GM23338 (cell line): ENCODE measurements around the gene ASXL2. TPM values are rescaled to one million over a fixed set of nuclear protein-coding genes. Genes with fewer than 3 reads are reported as not detected.
"Not testable (repeated sequence)": the region's sequence is repeated elsewhere in the genome, so short reads cannot be mapped to it uniquely, and the experiment has no call there.

Experiments
- ATAC-seq: fragments of 200-7000 bp; cut with Tn5 transposase; 3 replicates; pipeline ENCODE4 v1.9.1; 2020
- DNase-seq: peaks from one replicate; pipeline ENCODE4 v3.0.0-alpha.2; 2015; ENCODE audit warnings: low spot score
- H2AFZ ChIP-seq: fragments of 200-600 bp; sonication (generic); 2 replicates; pipeline ENCODE4 v1.8.0; 2016; ENCODE audit warnings: antibody characterized with exemption, mild to moderate bottlenecking, moderate library complexity
- H3F3A ChIP-seq: fragments of 200-600 bp; sonication (generic); replicated peaks from 2 replicates; pipeline ENCODE4 v1.8.0; 2017; ENCODE audit warnings: antibody characterized with exemption, mixed run types, low read depth
- H3K27ac ChIP-seq: fragments of 200-600 bp; sonication (generic); 2 replicates; pipeline ENCODE4 v1.6.1; 2016; ENCODE audit warnings: low read depth
- H3K27me3 ChIP-seq: fragments of 200-600 bp; sonication (generic); 2 replicates; pipeline ENCODE4 v1.8.0; 2016; ENCODE audit warnings: mild to moderate bottlenecking, mixed run types, moderate library complexity; ENCODE audit not compliant: insufficient read depth
- H3K36me3 ChIP-seq: fragments of 200-600 bp; sonication (generic); 2 replicates; pipeline ENCODE4 v1.8.0; 2016; ENCODE audit warnings: mild to moderate bottlenecking; ENCODE audit not compliant: insufficient read depth
- H3K4me1 ChIP-seq: fragments of 200-600 bp; sonication (generic); 2 replicates; pipeline ENCODE4 v1.8.0; 2016; ENCODE audit warnings: mild to moderate bottlenecking, moderate library complexity; ENCODE audit not compliant: insufficient read depth
- H3K4me2 ChIP-seq: fragments of 200-600 bp; sonication (generic); 2 replicates; pipeline ENCODE4 v1.7.1; 2017; ENCODE audit warnings: mixed run types
- H3K4me3 ChIP-seq: fragments of 200-600 bp; sonication (generic); 2 replicates; pipeline ENCODE4 v1.6.1; 2016; ENCODE audit warnings: mixed run types
- H3K79me2 ChIP-seq: fragments of 200-600 bp; sonication (generic); replicated peaks from 2 replicates; pipeline ENCODE4 v1.8.0; 2017; ENCODE audit warnings: mild to moderate bottlenecking; ENCODE audit not compliant: insufficient read depth
- H3K9me2 ChIP-seq: fragments of 200-600 bp; sonication (generic); 2 replicates; pipeline ENCODE4 v1.8.0; 2017; ENCODE audit not compliant: insufficient read depth
- H4K20me1 ChIP-seq: fragments of 200-600 bp; sonication (generic); replicated peaks from 2 replicates; pipeline ENCODE4 v1.8.0; 2017; ENCODE audit warnings: mild to moderate bottlenecking; ENCODE audit not compliant: insufficient read depth
- H3K27ac Mint-ChIP-seq: 2 replicates; pipeline ENCODE4 v1.8.0; 2020; ENCODE audit warnings: inconsistent platforms, mild to moderate bottlenecking, moderate library complexity, mixed read lengths
- H3K27me3 Mint-ChIP-seq: 3 replicates; pipeline ENCODE4 v1.8.0; 2022; ENCODE audit warnings: low read depth, mild to moderate bottlenecking, moderate library complexity, mixed read lengths, inconsistent platforms; ENCODE audit not compliant: insufficient read depth, poor library complexity
- H3K36me3 Mint-ChIP-seq: 3 replicates; pipeline ENCODE4 v1.8.0; 2021; ENCODE audit warnings: low read depth, mild to moderate bottlenecking, inconsistent platforms, moderate library complexity, mixed read lengths
- H3K4me1 Mint-ChIP-seq: 3 replicates; pipeline ENCODE4 v1.8.0; 2020; ENCODE audit warnings: mild to moderate bottlenecking, inconsistent platforms, mixed read lengths
- H3K4me3 Mint-ChIP-seq: 3 replicates; pipeline ENCODE4 v1.8.0; 2021; ENCODE audit warnings: moderate library complexity, mild to moderate bottlenecking, inconsistent platforms, mixed read lengths
- H3K9me3 Mint-ChIP-seq: 3 replicates; pipeline ENCODE4 v1.8.0; 2020; ENCODE audit warnings: moderate library complexity, mild to moderate bottlenecking, inconsistent platforms, mixed read lengths
- CREB1 ChIP-seq: fragments of 250-450 bp; sonication (Bioruptor Pico); IDR thresholded peaks from 2 replicates; pipeline ENCODE4 v1.5.0; 2020; ENCODE audit warnings: low read depth, mild to moderate bottlenecking, moderate library complexity
- EZH2phosphoT487 ChIP-seq: fragments of 200-600 bp; sonication (generic); IDR thresholded peaks from one replicate; pipeline ENCODE4 v1.8.1; 2018; ENCODE audit warnings: antibody characterized with exemption; ENCODE audit not compliant: unreplicated experiment
- NANOG ChIP-seq: IDR thresholded peaks from 2 replicates; pipeline ENCODE4 v1.6.1; 2016; ENCODE audit warnings: antibody characterized with exemption, borderline replicate concordance
- POLR2AphosphoS5 ChIP-seq: IDR thresholded peaks from 2 replicates; pipeline ENCODE4 v1.6.1; 2016; ENCODE audit warnings: antibody characterized with exemption, low read depth
- STAT1 ChIP-seq: IDR thresholded peaks from one replicate; pipeline ENCODE4 v1.6.1; 2016; ENCODE audit warnings: antibody characterized with exemption; ENCODE audit not compliant: unreplicated experiment
- ZNF331 ChIP-seq: fragments of 250-450 bp; sonication (Bioruptor Pico); IDR thresholded peaks from 2 replicates; pipeline ENCODE4 v1.5.0; 2020; ENCODE audit warnings: low read depth, mild to moderate bottlenecking, moderate library complexity
- ZNF462 ChIP-seq: fragments of 250-450 bp; sonication (Bioruptor Pico); IDR thresholded peaks from 2 replicates; pipeline ENCODE4 v1.5.0; 2020; ENCODE audit warnings: mild to moderate bottlenecking, moderate library complexity
- polyA plus RNA-seq: library from polyadenylated mRNA; unstranded; fragments of >200 nt; fragmentation: Nextera tagmentation; extraction: Ambion mirVana; gene quantifications from 2 replicates; pipeline ENCODE4 v1.2.1, GENCODE V29; 2016
- total RNA-seq: library from RNA; depleted of rRNA; stranded (reverse); fragments of >200 nt; shearing (Covaris generic); gene quantifications from 2 replicates; pipeline ENCODE4 v1.2.3, GENCODE V29; 2014
- TF ChIP-seq, protein P1 (sequence below), 2 experiments: fragments of 200-600 bp in 1 of 2; sonication (generic) in 1 of 2; conservative IDR thresholded peaks; 2 replicates each; pipeline versions ENCODE4 v1.5.1 to v1.6.1; 2016 to 2017; ENCODE audit warnings: antibody characterized with exemption in 2 of 2, low read depth in 2 of 2, mild to moderate bottlenecking in 2 of 2, moderate library complexity in 1 of 2
- TF ChIP-seq, protein P2 (sequence below): IDR thresholded peaks from 2 replicates; pipeline ENCODE4 v1.6.1; 2016; ENCODE audit warnings: antibody characterized with exemption

Gene ASXL2
- total and polyA plus RNA-seq, 2 experiments from 2014 or later, result 7.0 to 21.8 TPM

- Mint-ChIP-seq H3K4me3 (peak overlapping the region; percentile 62), H3K4me1 (peaks cover 22% of the 10 kb centered on the region), H3K27me3 (peaks cover 11% of the 10 kb centered on the region), H3K9me3 (peaks cover 23% of the 10 kb centered on the region), H3K27ac (peak overlapping the region; percentile 90)
- peak overlapping the region; percentile 24 for H3K27ac ChIP-seq
- not testable (repeated sequence) for H4K20me1 ChIP-seq, DNase-seq, H3K36me3 Mint-ChIP-seq, H3F3A ChIP-seq, H3K79me2 ChIP-seq, H2AFZ ChIP-seq, H3K9me2 ChIP-seq, H3K36me3 ChIP-seq, H3K27me3 ChIP-seq, ATAC-seq
- H3K4me1 ChIP-seq, result peaks cover 11% of the 10 kb centered on the region; the same call in 1 of the 2 replicates
- 0 out of 2 replicates have a peak overlapping the region, but pooled peaks have one; percentile 31 for H3K4me3 ChIP-seq
- peak overlapping the region; percentile 57 for H3K4me2 ChIP-seq
Measured at GRCh38 chr2:25913696-25913973, 35.3 kb upstream of the ASXL2 start.

DNA sequence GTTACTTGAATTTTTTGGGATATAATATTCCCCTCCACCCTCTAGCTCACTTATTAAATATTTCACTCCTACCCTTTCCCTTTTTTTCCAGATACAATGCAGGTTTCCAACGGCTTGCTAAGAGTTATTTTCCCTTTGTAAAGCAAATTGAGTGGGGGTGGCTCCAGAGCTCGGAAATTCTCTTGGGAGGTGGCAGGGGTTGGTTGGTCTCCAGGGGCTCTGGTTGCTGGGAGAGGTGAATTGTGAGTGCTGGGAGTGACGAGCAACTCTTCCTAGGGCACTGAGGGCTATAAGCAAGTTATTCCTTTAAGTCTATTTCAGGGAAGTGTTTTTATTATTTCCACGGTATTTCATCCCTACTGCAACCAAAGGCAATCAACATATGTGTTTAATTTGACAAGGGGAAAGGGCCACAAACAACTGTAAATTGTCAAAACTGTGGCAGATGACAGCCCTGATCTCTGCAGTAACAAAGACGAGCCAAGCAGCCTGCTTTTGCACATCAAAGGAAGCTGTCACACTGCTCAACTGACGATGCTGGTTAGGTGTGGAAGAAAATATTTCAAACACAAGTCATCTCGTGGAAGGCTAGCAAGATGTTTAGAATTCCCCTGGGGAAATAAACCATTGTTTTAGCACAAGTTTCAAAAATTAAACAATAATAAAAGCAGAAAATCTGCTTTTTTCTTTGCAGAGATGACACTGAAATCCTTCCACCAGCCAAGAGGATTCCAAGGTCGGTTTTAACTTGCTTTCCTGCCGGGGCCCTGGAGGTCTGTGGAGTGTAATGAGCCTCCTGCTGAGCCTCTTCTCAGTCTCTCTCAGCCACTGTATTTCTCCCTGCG is 34.8 kb upstream of the ASXL2 start:
- no peaks in the 10 kb centered on the region for H3K9me2 ChIP-seq
- Mint-ChIP-seq H3K4me3 (peak overlapping the region; percentile 62), H3K27ac (peak overlapping the region; percentile 90), H3K9me3 (peaks cover 23% of the 10 kb centered on the region), H3K36me3 (peaks cover 4% of the 10 kb centered on the region; the same call in 1 of the 3 replicates), H3K4me1 (peaks cover 22% of the 10 kb centered on the region), H3K27me3 (peaks cover 11% of the 10 kb centered on the region)
- H3K79me2 ChIP-seq, result no peaks in the 10 kb centered on the region
- H3K27me3 ChIP-seq, result no peaks in the 10 kb centered on the region
- H3K27ac ChIP-seq, result peak overlapping the region; percentile 24
- peak overlapping the region; percentile 57 for H3K4me2 ChIP-seq
- H3K4me3 ChIP-seq, result peak overlapping the region; percentile 31
- H2AFZ ChIP-seq, result no peak overlapping the region
- no peaks in the 10 kb centered on the region for H3F3A ChIP-seq
- ATAC-seq, result peak; percentile 92
- no peaks in the 10 kb centered on the region for H4K20me1 ChIP-seq
- no peaks in the 10 kb centered on the region for H3K36me3 ChIP-seq
- TF ChIP-seq, protein P1, sequence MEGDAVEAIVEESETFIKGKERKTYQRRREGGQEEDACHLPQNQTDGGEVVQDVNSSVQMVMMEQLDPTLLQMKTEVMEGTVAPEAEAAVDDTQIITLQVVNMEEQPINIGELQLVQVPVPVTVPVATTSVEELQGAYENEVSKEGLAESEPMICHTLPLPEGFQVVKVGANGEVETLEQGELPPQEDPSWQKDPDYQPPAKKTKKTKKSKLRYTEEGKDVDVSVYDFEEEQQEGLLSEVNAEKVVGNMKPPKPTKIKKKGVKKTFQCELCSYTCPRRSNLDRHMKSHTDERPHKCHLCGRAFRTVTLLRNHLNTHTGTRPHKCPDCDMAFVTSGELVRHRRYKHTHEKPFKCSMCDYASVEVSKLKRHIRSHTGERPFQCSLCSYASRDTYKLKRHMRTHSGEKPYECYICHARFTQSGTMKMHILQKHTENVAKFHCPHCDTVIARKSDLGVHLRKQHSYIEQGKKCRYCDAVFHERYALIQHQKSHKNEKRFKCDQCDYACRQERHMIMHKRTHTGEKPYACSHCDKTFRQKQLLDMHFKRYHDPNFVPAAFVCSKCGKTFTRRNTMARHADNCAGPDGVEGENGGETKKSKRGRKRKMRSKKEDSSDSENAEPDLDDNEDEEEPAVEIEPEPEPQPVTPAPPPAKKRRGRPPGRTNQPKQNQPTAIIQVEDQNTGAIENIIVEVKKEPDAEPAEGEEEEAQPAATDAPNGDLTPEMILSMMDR (conservative IDR thresholded peaks at IDR 0.05; ENCODE audit: low read depth in 2 of 2), result no peak
- TF ChIP-seq CREB1 (CRISPR knock-in tag), result no peak
- TF ChIP-seq, protein P2, sequence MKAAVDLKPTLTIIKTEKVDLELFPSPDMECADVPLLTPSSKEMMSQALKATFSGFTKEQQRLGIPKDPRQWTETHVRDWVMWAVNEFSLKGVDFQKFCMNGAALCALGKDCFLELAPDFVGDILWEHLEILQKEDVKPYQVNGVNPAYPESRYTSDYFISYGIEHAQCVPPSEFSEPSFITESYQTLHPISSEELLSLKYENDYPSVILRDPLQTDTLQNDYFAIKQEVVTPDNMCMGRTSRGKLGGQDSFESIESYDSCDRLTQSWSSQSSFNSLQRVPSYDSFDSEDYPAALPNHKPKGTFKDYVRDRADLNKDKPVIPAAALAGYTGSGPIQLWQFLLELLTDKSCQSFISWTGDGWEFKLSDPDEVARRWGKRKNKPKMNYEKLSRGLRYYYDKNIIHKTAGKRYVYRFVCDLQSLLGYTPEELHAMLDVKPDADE, result no peak
- TF ChIP-seq ZNF462 (CRISPR knock-in tag), result no peak
- TF ChIP-seq EZH2phosphoT487, result no peak
- TF ChIP-seq NANOG, result no peak
- TF ChIP-seq ZNF331 (CRISPR knock-in tag), result 0 out of 2 replicates have a peak, but pooled peaks have one; percentile 14
- TF ChIP-seq POLR2AphosphoS5, result no peak
- no peak for TF ChIP-seq STAT1
- peak; percentile 82 for DNase-seq
- H3K4me1 ChIP-seq, result peaks cover 11% of the 10 kb centered on the region; the same call in 1 of the 2 replicates
